Hematopoietic multipotent progenitor cell treated with erythropoietin and hydrocortisone succinate and interleukin-3 and kit ligand, for 6 days (in vitro differentiated cells): ENCODE results near the gene COPS8.

Source experiments
- DNase-seq: peaks from one replicate; pipeline ENCODE4 v3.0.0-alpha.2; 2015

Gene COPS8

GRCh38 chr2:237134321-237135230 lies 48.9 kb downstream of the COPS8 start:
- DNase-seq: no peak

GRCh38 chr2:237136824-237137223 lies 51.1 kb downstream of the COPS8 start:
- no peak for DNase-seq

GRCh38 chr2:237137626-237138323 lies 52.1 kb downstream of the COPS8 start:
- no peak for DNase-seq

- DNase-seq: no peak
These were observed 53.5 kb downstream of the COPS8 start for GRCh38 chr2:237139123-237139675.

GRCh38 chr2:237140689-237141285 lies 55.1 kb downstream of the COPS8 start:
- DNase-seq: no peak

GRCh38 chr2:237141571-237142051 lies 55.9 kb downstream of the COPS8 start:
- DNase-seq: no peak

- no peak for DNase-seq
These were observed 57.4 kb downstream of the COPS8 start for GRCh38 chr2:237143118-237143517.

GRCh38 chr2:237143676-237144440 lies 58.2 kb downstream of the COPS8 start:
- DNase-seq: no peak

- DNase-seq: no peak
These were observed 58.8 kb downstream of the COPS8 start for GRCh38 chr2:237144516-237144915.

GRCh38 chr2:237147317-237147716 lies 61.6 kb downstream of the COPS8 start:
- DNase-seq: no peak

- no peak for DNase-seq
These were observed 62.9 kb downstream of the COPS8 start for GRCh38 chr2:237148624-237149023.

- no peak for DNase-seq
These were observed 63.7 kb downstream of the COPS8 start for GRCh38 chr2:237149425-237149824.
